Measurements from ENCODE around the gene OR52E2.

Gene OR52E2

DNA sequence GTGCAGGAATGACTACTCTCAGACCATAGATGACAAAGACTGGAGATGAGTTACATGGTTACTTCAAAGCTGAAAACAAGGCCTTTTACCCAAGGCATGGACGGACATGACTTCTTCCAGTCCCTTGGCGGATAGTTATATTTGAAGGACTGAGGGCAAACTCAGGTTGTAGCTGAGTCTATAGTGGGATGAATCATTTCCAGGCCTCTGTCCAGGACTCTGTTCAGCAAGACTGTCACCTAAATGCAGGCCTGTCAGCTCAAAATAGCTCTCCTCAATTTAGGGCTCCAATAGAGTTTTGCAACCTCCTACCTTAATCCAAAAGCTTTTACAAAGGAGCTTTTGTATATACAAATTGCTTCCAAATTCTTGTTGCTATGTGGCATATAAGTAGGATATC lies 37.4 kb downstream of the OR52E2 start:
- intact Hi-C loops (cut with DNase I): no loop called here
- DNase-seq: no peak

DNA sequence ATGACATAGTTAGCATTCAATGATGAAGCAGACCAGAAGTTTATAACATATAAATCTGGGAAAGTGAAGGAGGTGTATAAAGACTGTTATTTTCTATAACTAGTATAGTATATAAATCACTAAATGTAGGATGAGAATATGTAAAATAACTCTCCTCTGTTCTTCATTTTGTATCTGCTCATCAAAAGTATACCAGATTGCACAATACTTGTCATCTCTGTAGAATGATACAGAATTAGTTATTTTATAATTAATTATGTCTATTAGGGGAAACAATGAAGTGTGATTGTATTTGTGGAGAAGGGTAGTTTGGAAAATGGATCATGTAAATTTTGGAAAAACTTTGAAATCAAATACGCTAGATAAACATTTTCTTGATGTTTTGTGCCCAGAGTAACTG lies 46.4 kb downstream of the OR52E2 start:
- intact Hi-C loops (cut with DNase I): no loop called here
- no peak for DNase-seq

DNA sequence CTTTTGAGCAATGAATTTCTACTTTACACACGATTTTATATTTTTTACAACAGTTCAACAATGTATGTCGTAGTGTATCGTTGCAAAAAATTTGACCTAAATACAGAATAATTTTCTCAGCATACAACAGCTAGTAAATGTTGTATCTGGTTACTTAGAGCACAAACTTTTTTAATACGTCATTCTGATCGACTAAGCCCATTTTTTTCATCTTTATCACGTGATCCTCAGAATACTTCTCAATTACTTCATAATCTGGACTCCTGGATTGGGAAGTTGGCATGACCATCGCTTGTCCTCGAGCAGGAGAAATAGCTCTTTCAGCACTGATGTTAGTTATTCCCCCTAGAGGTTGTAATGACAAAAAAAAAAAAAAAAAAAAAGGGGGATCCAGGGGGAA lies 48.2 kb downstream of the OR52E2 start:
- intact Hi-C loops (cut with DNase I): no loop called here
- DNase-seq: no peak

Measured in posterior cingulate gyrus (tissue), 11 donors.